ENCODE measurements around the gene SPATS2.
"Not testable (repeated sequence)": the region's sequence is repeated elsewhere in the genome, so short reads cannot be mapped to it uniquely, and the experiment has no call there.

SPATS2 gene

GRCh38 chr12:49357103-49357678 is 10.1 kb upstream of the SPATS2 start:
- DNase-seq, result no peak

- DNase-seq, result peak; percentile 77
Observed at GRCh38 chr12:49358483-49359141, 8.7 kb upstream of the SPATS2 start.

GRCh38 chr12:49359671-49360070 is 7.6 kb upstream of the SPATS2 start:
- no peak for DNase-seq

GRCh38 chr12:49362077-49362476 is 5.2 kb upstream of the SPATS2 start:
- DNase-seq, result no peak

- no peak for DNase-seq
Observed at GRCh38 chr12:49364989-49365388, 2.3 kb upstream of the SPATS2 start.

- DNase-seq, result no peak
Observed at GRCh38 chr12:49365542-49365941, 1.7 kb upstream of the SPATS2 start.

GRCh38 chr12:49366096-49366651 is 1.1 kb upstream of the SPATS2 start:
- no peak for DNase-seq

GRCh38 chr12:49366652-49367380 is 446 bp upstream of the SPATS2 start:
- peak; percentile 99 for DNase-seq

- DNase-seq, result no peak
Observed at GRCh38 chr12:49368240-49368600, 958 bp downstream of the SPATS2 start.

GRCh38 chr12:49369411-49370145 is 2.3 kb downstream of the SPATS2 start:
- no peak for DNase-seq

GRCh38 chr12:49370539-49370938 is 3.3 kb downstream of the SPATS2 start:
- no peak for DNase-seq

GRCh38 chr12:49375406-49375805 is 8.1 kb downstream of the SPATS2 start:
- DNase-seq, result no peak

GRCh38 chr12:49377386-49377785 is 10.1 kb downstream of the SPATS2 start:
- DNase-seq, result no peak

GRCh38 chr12:49380184-49380583 is 12.9 kb downstream of the SPATS2 start:
- DNase-seq, result not testable (repeated sequence)

GRCh38 chr12:49388682-49389386 is 21.6 kb downstream of the SPATS2 start:
- no peak for DNase-seq

- peak; percentile 1 for DNase-seq
Observed at GRCh38 chr12:49389387-49389703, 22.1 kb downstream of the SPATS2 start.

GRCh38 chr12:49397000-49397399 is 29.7 kb downstream of the SPATS2 start:
- no peak for DNase-seq

GRCh38 chr12:49400304-49400703 is 33.0 kb downstream of the SPATS2 start:
- DNase-seq, result no peak

- DNase-seq, result no peak
Observed at GRCh38 chr12:49403971-49404450, 36.7 kb downstream of the SPATS2 start.

GRCh38 chr12:49404956-49405355 is 37.7 kb downstream of the SPATS2 start:
- DNase-seq, result no peak

- DNase-seq, result no peak
Observed at GRCh38 chr12:49410818-49411217, 43.6 kb downstream of the SPATS2 start.

GRCh38 chr12:49413010-49413409 is 45.7 kb downstream of the SPATS2 start:
- DNase-seq, result no peak

- DNase-seq, result no peak
Observed at GRCh38 chr12:49413796-49414195, 46.5 kb downstream of the SPATS2 start.

All from retina (tissue), 1 donor.